GM19324 (cell line): ENCODE measurements around the gene USP3.
"Not testable (repeated sequence)": the region's sequence is repeated elsewhere in the genome, so short reads cannot be mapped to it uniquely, and the experiment has no call there.

Experiments
- ATAC-seq: cut with Tn5 transposase; IDR thresholded peaks from one replicate; pipeline ENCODE4 v1.9.1; 2021; ENCODE audit warnings: mild to moderate bottlenecking, moderate library complexity; ENCODE audit not compliant: unreplicated experiment, low FRiP score

Gene USP3

GRCh38 chr15:63509955-63510940 is 5.9 kb downstream of the USP3 start:
- ATAC-seq: no peak

GRCh38 chr15:63512148-63512547 is 7.8 kb downstream of the USP3 start:
- no peak for ATAC-seq

DNA sequence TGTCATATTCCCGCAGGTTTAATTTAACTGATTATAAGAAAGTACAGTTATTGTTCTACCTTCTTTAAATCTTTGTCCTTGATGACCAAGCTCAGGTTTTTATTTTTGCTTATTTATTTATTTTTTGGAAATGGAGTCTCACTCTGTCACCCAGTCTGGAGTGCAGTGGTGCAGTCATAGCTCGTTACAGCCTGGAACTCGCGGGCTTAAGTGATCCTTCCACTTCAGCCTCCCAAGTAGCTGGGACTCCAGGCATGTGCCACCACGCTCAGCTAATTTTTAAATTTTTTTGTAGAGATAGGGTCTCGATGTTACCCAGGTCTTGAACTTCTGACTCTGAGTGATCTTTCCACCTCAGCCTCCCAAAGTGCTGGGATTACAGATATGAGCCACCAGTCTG is 8.9 kb downstream of the USP3 start:
- no peak for ATAC-seq

GRCh38 chr15:63513728-63514127 is 9.3 kb downstream of the USP3 start:
- no peak for ATAC-seq

DNA sequence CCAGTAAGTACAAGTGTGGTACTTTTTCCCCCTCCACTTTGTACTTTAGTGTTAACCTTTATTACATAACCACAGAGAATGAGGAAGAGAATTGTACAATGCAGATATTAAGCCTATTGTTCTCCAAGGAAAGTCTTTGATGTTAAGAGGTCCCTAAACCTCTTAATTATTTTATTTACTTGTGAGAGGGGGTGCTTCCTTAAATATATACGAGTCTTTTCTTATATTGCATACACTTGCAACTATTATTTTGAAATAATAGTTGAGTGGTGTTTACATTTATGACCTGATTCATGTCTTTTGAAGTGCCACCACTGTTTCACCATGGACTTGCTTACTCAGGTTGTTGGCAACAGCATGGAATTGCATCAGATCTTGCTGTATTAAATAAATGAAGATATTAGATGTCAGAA is 10.1 kb downstream of the USP3 start:
- no peak for ATAC-seq

DNA sequence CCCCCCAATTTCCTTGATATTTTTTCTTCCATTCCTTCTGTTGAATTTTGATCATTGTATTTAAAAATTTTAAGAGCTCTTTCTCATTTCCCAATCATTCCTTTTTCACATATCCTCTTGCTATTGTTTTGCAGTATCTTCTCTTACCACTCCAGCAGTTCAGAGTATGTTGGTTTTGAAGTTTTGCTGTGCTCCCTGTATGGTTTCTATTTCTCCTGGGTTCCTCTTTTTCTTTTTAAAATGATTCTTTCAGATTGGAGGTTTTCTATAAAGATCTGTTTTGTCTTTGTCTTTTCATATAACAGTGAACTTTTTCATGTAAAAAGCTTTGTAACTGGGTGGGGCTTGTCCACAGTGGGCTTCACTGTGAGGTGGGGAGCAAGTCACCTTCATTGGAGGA is 12.8 kb downstream of the USP3 start:
- no peak for ATAC-seq

- ATAC-seq: no peak
Observed at GRCh38 chr15:63517628-63518027, 13.2 kb downstream of the USP3 start.

DNA sequence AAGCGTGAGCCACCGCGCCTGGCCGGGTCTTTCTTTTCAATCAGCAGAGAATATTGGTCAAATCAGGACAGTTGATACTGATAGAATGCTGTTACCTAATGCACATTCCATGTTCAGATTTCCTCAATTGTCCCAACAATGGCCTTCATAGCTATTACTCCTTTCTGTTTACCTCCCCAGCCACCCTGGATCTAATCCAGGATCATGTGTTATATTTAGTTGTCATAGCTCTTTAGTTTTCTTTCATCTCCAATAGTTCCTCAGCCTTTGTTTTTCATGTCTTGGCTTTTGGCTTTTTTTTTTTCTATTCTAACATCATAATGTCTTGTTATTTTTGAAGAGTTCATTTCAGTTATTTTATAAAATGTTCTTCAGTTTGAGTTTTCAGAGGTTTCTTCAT is 14.6 kb downstream of the USP3 start:
- ATAC-seq: no peak

GRCh38 chr15:63519548-63520178 is 15.3 kb downstream of the USP3 start:
- ATAC-seq: no peak

- ATAC-seq: not testable (repeated sequence)
Observed at GRCh38 chr15:63520462-63520861, 16.1 kb downstream of the USP3 start.

DNA sequence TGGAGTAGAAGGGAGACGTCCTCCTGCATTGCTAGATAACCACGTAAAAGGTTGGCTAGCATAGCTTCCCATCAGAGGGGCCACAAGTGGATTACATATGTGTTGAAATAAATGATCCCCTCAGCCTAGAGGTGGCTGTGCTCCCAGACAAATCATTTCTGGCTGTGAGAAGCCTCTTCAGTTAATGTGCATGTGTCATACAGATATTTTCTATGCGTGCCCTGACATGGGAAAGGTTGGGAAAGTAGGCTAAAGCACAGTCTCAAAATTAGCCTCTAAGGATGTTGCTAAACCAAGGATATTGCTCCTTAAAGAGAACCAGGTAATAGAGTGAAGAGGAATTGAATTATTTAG is 17.8 kb downstream of the USP3 start:
- ATAC-seq: no peak

GRCh38 chr15:63523306-63523990 is 19.1 kb downstream of the USP3 start:
- ATAC-seq: no peak

DNA sequence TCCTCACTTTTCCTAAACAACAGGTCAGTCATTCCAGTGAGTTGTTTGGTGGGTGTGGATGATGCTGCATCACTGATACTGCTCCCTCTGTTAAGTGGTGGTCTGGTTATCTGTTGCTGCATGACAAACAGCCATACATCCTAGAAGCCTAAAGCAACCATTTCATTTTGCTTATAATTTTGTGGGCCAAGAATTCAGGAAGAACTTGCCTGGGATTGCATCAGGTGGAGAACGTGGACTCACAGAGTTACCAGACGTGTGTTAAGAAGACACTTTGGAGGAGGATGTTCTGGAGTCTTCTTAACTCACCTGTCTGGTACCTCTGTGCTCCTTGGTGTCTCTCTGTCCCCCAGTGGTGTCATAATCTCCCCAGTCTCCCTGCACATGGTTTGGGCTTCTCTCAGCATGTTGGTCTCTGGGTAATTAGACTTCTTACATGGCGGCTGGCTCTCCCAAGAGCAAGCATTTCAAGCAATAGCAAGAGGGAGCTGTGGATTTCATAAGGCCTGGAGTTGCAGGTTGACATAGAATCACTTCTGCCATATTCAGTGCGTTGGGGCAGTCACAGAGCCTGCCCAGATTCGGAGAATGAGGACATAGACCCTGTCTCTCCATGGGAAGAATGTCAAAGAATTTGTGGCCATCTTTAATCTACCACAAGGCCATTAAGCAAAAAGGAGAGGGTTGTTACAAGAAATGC is 20.1 kb downstream of the USP3 start:
- no peak for ATAC-seq

GRCh38 chr15:63526401-63526800 is 22.0 kb downstream of the USP3 start:
- no peak for ATAC-seq

GRCh38 chr15:63528138-63528659 is 23.8 kb downstream of the USP3 start:
- ATAC-seq: no peak

DNA sequence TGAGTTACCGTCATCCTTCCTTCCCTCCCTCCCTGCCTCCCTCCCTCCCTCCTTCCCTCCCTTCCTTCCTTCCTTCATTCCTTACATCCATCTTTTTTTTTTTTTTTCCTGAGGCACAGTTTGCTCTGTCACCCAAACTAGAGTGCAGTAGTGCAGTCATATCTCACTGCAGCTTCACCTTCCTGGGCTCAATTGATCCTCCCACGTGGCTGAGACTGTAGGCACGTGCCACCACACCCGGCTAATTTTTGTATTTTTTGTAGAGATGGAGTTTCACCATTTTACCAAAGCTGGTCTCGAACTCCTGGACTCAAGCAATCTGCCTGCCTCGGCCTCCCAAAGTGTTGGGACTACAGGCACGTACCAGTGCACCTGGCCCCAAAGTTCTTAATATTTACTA is 25.8 kb downstream of the USP3 start:
- ATAC-seq: no peak

GRCh38 chr15:63530752-63531299 is 26.4 kb downstream of the USP3 start:
- ATAC-seq: no peak

DNA sequence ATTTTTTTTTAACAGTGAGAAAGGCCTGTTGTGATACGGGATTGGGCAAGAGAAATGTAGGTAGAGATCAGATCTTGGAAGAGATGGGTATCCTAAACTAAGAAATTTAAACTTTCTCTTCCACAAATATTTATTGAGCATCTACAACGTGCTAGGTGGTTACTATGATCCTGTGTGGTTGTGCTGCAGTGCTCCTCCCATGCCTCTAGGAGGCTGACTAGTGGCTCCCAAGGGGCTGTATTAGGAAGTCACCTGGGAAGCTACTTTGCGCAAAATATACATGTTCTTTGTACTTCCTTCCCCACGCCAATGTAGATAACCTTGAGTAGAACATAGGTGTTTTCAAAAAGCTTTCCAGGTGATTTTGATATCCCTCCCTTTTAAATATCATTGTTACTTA is 27.2 kb downstream of the USP3 start:
- ATAC-seq: no peak

- no peak for ATAC-seq
Observed at GRCh38 chr15:63532307-63532744, 27.9 kb downstream of the USP3 start.

DNA sequence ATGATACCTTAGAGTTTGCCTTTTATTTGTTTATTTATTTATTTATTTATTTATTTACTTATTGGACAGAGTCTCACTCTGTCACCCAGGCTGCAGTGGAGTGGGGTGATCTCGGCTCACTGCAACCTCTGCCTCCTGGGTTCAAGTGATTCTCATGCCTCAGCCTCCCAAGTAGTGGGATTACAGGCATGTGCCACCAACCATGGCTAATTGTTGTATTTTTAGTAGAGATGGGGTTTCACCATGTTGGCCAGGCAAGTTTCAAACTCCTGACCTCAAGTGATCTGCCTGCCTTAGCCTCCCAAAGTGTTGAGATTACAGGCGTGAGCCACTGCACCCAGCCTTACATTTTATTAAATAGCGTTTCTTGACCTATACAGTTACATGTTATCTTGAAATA is 30.5 kb downstream of the USP3 start:
- ATAC-seq: not testable (repeated sequence)
